Kidney (tissue), 14 donors: ENCODE data around the gene TMEM185A. TPM values are rescaled to one million over a fixed set of nuclear protein-coding genes. Genes with fewer than 3 reads are reported as not detected.

Experiments
- DNase-seq, 5 donors: peaks; one replicate each; pipeline ENCODE4 v3.0.0-alpha.2; 2013 to 2020
- FAIRE-seq: peaks from 2 replicates; lab custom pipeline; 2012; peaks lifted over from hg19 to GRCh38; lab: Jason Lieb, UNC
- H3K27ac ChIP-seq, 2 donors: one replicate each; pipeline ENCODE4 v1.7.0; 2013; ENCODE audit warnings: low read depth in 2 of 2, low read length in 2 of 2, inconsistent platforms in 1 of 2
- H3K27me3 ChIP-seq: one replicate; pipeline ENCODE4 v1.7.1; 2013; ENCODE audit warnings: low read length, inconsistent platforms; ENCODE audit not compliant: control insufficient read depth, insufficient read depth
- H3K36me3 ChIP-seq, 3 donors: one replicate each; pipeline versions ENCODE4 v1.7.0 to v1.7.1; 2013; ENCODE audit warnings: low read length in 3 of 3, control low read depth in 1 of 3, inconsistent platforms in 1 of 3; ENCODE audit not compliant: insufficient read depth in 3 of 3, control insufficient read depth in 2 of 3
- H3K4me1 ChIP-seq, 3 donors: one replicate each; pipeline versions ENCODE4 v1.7.0 to v1.7.1; 2013; ENCODE audit warnings: low read length in 3 of 3, inconsistent platforms in 1 of 3, low read depth in 1 of 3; ENCODE audit not compliant: control insufficient read depth in 2 of 3, insufficient read depth in 2 of 3
- H3K4me3 ChIP-seq, 3 donors: one replicate each; pipeline versions ENCODE4 v1.7.0 to v1.8.1; 2013; ENCODE audit warnings: low read length in 3 of 3, control low read depth in 1 of 3, inconsistent platforms in 1 of 3
- H3K9ac ChIP-seq, 3 donors: one replicate each; pipeline versions ENCODE4 v1.7.0 to v1.7.1; 2013; ENCODE audit warnings: low read length in 3 of 3, control low read depth in 1 of 3, inconsistent platforms in 1 of 3
- H3K9me3 ChIP-seq, 3 donors: one replicate each; pipeline versions ENCODE4 v1.7.0 to v1.7.1; 2013; ENCODE audit warnings: low read length in 3 of 3, control low read depth in 1 of 3, inconsistent platforms in 1 of 3; ENCODE audit not compliant: control insufficient read depth in 2 of 3, insufficient read depth in 1 of 3
- intact Hi-C: fragments of 100-400 bp; cut with DNase I; formaldehyde crosslinking; loops from one replicate; pipeline ENCODE4 v1.11.1; 2022
- polyA plus RNA-seq: library from polyadenylated mRNA; stranded (reverse); fragments of 350-450 nt; fragmentation: Illumina TruSeq; extraction: RNeasy Lipid Tissue Mini Kit (QIAGEN cat#74804); gene quantifications from one replicate; pipeline ENCODE4 v1.2.3, GENCODE V29; 2014; ENCODE audit warnings: low read depth, low replicate concordance; ENCODE audit not compliant: insufficient read depth
- total RNA-seq: library from RNA; stranded (reverse); fragmentation: NEBNext Ultra II Directional; extraction: Animal tissue kit (Norgen Biotek cat#: 25700); gene quantifications from one replicate; pipeline ENCODE4 v1.2.1, GENCODE V29; 2021
- TF ChIP-seq, protein P1 (sequence below): IDR thresholded peaks from 3 replicates; pipeline ENCODE4 v1.5.1; 2012; ENCODE audit warnings: mild to moderate bottlenecking, moderate library complexity, borderline replicate concordance; ENCODE audit not compliant: insufficient read depth; ENCODE audit errors: extremely low read depth
- donor health status: control.
- donor health status: control.
- donor health status: control.
- donor health status: control.
- donor health status: control.
- donor health status: DM: yes; HTN: yes; CAD: no.
- donor health status: Normal renal cell carcinoma (clear cell type).

TMEM185A gene
- total and polyA plus RNA-seq, 2 donors from 2014 or later: 18.6 to 21.0 TPM

GRCh38 chrX:149630681-149631233 lies 835 bp downstream of the TMEM185A start:
- H3K9me3 ChIP-seq: no peaks in the 10 kb centered on the region
- no peaks in the 10 kb centered on the region for H3K36me3 ChIP-seq
- H3K27ac ChIP-seq: no peak overlapping the region
- H3K27me3 ChIP-seq: no peaks in the 10 kb centered on the region
- TF ChIP-seq, protein P1, sequence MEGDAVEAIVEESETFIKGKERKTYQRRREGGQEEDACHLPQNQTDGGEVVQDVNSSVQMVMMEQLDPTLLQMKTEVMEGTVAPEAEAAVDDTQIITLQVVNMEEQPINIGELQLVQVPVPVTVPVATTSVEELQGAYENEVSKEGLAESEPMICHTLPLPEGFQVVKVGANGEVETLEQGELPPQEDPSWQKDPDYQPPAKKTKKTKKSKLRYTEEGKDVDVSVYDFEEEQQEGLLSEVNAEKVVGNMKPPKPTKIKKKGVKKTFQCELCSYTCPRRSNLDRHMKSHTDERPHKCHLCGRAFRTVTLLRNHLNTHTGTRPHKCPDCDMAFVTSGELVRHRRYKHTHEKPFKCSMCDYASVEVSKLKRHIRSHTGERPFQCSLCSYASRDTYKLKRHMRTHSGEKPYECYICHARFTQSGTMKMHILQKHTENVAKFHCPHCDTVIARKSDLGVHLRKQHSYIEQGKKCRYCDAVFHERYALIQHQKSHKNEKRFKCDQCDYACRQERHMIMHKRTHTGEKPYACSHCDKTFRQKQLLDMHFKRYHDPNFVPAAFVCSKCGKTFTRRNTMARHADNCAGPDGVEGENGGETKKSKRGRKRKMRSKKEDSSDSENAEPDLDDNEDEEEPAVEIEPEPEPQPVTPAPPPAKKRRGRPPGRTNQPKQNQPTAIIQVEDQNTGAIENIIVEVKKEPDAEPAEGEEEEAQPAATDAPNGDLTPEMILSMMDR: no peak
- peak overlapping the region in 2 of 3 donors; percentile 4 to 47 for H3K9ac ChIP-seq
- FAIRE-seq: no peak
- peak overlapping the region; percentile 50 to 77 (median 74) for H3K4me3 ChIP-seq
- peaks cover 0 to 7% (median 0%) of the 10 kb centered on the region in 3 donors for H3K4me1 ChIP-seq
- peak in 3 of 5 donors; percentile 32 to 54 (median 33) for DNase-seq
- intact Hi-C loops: no loop called here

DNA sequence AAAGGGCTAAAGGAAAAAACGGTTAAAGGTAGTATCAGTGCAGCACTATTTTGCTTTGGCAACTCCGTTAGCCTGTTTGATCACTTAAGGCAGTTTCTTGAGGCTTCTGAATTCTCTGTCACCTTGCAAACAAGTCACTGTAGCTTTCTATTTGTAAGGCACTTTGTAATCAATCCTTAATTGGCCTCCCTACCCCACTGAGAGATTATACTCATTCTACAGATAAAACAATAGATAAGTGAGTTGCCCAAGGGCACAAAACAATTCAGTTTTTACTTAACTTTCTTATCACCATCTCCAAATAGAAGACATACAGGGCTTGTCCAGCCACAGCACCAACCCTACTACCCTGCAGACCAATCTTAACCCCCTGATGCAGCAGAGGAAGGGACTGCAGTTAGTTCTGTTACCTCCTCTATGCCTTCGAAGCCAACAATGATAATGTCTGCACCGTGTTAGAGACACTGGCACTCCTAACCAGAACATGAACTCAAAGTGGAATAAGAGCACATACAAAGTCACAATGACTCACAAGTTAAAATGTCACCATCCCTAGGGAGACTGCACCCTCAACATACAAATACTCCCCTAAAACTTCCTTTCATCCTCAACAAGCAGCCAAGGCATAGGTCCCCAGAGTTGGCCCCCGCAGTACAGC lies 1.7 kb downstream of the TMEM185A start:
- Histone ChIP-seq H3K4me1 (peaks cover 0 to 7% (median 0%) of the 10 kb centered on the region in 3 donors), H3K9ac (no peak overlapping the region), H3K27ac (no peak overlapping the region), H3K27me3 (no peaks in the 10 kb centered on the region), H3K4me3 (peak overlapping the region in 2 of 3 donors; percentile 34 to 74), H3K9me3 (no peaks in the 10 kb centered on the region), H3K36me3 (no peaks in the 10 kb centered on the region)
- TF ChIP-seq, protein P1: no peak
- intact Hi-C loops: no loop called here
- DNase-seq (no peak), FAIRE-seq (no peak)

DNA sequence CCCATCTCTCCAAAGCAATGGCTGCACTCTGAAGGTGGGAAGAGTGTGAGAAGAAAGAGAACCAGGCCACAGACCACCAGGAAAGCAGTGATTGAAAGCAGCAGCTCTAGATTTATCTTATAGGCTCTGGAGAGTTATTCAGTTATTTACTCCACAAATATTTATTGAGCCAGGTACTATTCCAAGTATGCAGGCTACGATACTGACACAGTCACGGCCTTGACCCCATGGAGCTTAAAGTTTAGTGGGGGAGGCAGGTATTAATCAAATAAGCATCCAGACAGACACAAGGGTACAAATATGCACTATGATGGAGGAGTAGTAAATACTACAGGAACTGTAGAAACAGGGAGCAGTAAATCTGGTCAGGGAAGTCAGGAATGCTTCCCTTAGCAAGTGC lies 2.8 kb downstream of the TMEM185A start:
- Histone ChIP-seq H3K9me3 (no peaks in the 10 kb centered on the region), H3K4me1 (peaks cover 0 to 7% (median 0%) of the 10 kb centered on the region in 3 donors), H3K4me3 (no peak overlapping the region), H3K36me3 (no peaks in the 10 kb centered on the region), H3K9ac (no peak overlapping the region), H3K27me3 (no peaks in the 10 kb centered on the region), H3K27ac (no peak overlapping the region)
- FAIRE-seq (no peak), DNase-seq (no peak)
- intact Hi-C loops: no loop called here
- TF ChIP-seq, protein P1: no peak
